Measurements from ENCODE around the gene PLEKHM3. TPM values are rescaled to one million over a fixed set of nuclear protein-coding genes. Genes with fewer than 3 reads are reported as not detected.
A peak's percentile ranks its signal among the peaks of the same experiment; 100 is the strongest.

The PLEKHM3 gene
- total RNA-seq, 4 donors from 2014 or later = 14.9 to 28.3 (median 21.0) TPM

DNA sequence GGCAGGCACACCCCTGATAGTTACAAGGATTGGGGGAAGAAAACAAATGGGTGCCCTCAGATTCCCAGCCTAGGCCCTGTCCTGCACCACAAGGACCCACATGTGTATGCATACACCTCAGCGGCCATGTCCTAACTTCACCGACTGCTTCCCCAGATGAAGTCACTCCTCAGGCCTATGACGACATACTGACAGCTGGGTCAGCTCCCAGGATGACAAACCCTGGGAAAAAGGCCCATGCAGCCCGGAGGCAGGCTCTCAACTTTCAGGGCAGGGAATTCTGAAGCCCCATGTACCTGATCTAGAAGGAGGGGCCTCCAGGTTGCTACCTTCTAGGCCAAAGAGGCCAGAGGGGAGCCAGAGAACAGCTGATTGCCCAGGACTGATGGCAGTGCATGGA is 11.0 kb upstream of the PLEKHM3 start:
- Histone ChIP-seq H3K4me1 (no peaks in the 10 kb centered on the region), H3K36me3 (no peaks in the 10 kb centered on the region), H3K27ac (no peak overlapping the region), H3K9me3 (no peaks in the 10 kb centered on the region), H3K27me3 (no peaks in the 10 kb centered on the region), H3K4me3 (no peak overlapping the region)
- DNase-seq (ENCODE audit: low spot score in 2 of 2) = no peak
- TF ChIP-seq, protein P1, sequence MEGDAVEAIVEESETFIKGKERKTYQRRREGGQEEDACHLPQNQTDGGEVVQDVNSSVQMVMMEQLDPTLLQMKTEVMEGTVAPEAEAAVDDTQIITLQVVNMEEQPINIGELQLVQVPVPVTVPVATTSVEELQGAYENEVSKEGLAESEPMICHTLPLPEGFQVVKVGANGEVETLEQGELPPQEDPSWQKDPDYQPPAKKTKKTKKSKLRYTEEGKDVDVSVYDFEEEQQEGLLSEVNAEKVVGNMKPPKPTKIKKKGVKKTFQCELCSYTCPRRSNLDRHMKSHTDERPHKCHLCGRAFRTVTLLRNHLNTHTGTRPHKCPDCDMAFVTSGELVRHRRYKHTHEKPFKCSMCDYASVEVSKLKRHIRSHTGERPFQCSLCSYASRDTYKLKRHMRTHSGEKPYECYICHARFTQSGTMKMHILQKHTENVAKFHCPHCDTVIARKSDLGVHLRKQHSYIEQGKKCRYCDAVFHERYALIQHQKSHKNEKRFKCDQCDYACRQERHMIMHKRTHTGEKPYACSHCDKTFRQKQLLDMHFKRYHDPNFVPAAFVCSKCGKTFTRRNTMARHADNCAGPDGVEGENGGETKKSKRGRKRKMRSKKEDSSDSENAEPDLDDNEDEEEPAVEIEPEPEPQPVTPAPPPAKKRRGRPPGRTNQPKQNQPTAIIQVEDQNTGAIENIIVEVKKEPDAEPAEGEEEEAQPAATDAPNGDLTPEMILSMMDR (IDR thresholded peaks at IDR 0.05) = no peak
- TF ChIP-seq EP300 (IDR thresholded peaks at IDR 0.05) (no peak), POLR2AphosphoS5 (IDR thresholded peaks at IDR 0.05) (no peak), POLR2A (IDR thresholded peaks at IDR 0.05) (no peak)
- 56% methylated on average over 4 of the region's 4 CpGs for WGBS

DNA sequence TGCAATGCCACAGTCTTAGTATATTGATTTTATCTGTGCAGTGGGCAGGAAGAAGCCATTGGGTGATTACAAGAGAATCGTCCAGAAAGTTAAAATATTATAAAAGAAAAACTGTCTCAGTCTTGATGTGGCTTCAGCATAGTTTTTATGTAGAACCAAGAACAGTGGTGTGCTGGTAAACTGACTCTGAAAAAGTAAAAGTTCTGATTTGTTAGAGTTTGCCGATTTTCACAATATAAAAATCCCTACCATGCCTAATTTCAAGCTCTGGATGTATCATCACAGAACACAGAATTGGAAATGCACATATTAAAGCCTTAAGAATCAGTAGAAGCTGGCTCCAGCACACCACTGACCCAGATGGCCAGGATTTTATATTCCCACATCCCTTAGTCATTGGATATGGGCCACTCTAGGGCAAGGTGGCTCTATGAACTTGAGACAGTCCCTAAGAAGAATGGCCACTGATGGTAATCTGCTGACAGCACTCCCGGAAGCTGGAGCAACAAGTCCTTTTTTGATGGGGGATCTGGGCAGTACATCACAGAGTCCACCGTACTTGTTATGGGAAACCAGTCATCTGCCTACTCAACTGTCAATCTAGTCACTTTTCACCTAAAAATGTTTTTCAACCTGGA is 9.3 kb upstream of the PLEKHM3 start:
- TF ChIP-seq POLR2A (IDR thresholded peaks at IDR 0.05) (no peak), POLR2AphosphoS5 (IDR thresholded peaks at IDR 0.05) (no peak), EP300 (IDR thresholded peaks at IDR 0.05) (no peak)
- TF ChIP-seq, protein P1 (IDR thresholded peaks at IDR 0.05) = no peak
- no peaks in the 10 kb centered on the region for H3K27me3 ChIP-seq
- H3K36me3 ChIP-seq = no peaks in the 10 kb centered on the region
- DNase-seq (ENCODE audit: low spot score in 2 of 2) = no peak
- H3K27ac ChIP-seq = no peak overlapping the region
- WGBS = 91% methylated on average over 4 of the region's 4 CpGs
- H3K9me3 ChIP-seq = no peaks in the 10 kb centered on the region
- H3K4me1 ChIP-seq = no peaks in the 10 kb centered on the region
- H3K4me3 ChIP-seq = no peak overlapping the region

DNA sequence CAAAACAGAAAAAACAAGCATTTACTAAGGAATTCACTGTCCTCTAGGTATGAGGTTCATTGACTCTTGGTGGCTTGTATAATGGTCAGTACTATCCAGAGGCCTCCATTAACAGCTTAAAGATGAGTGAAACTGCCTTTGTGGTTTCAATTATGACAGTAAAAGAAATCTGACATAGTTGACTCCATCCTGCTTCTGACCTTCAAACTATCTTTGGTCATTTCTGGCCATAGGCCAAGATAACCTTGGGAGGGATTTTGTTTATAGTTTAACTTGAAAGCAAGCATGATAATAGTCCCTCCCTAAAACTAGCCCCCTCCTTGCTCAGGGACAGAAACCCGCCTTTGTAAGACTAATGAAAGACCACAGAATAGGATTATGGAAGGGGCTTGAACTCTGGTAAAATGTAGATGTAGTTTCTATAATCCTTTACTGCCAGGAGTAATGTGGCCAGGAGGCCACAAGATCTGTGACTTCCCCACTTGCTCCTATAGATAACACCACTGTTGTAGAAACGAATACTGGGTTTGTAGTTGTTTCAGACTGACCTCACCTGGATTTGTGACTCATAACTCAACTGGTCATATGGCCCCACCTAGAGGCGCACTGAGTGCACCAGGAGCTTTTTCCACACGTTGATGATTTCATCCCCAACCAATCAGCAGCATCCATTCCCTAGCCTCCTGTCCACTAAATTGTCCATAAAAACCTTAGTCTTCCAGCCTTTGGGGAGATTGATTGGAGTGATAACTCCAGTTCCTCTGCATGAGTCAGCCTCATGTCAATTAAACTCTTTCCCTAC is 8.6 kb upstream of the PLEKHM3 start:
- no peaks in the 10 kb centered on the region for H3K27me3 ChIP-seq
- H3K27ac ChIP-seq = no peak overlapping the region
- 53% methylated on average over 4 of the region's 4 CpGs for WGBS
- DNase-seq (ENCODE audit: low spot score in 2 of 2) = no peak
- no peak overlapping the region for H3K4me3 ChIP-seq
- H3K9me3 ChIP-seq = no peaks in the 10 kb centered on the region
- no peaks in the 10 kb centered on the region for H3K36me3 ChIP-seq
- TF ChIP-seq POLR2A (IDR thresholded peaks at IDR 0.05) (no peak), EP300 (IDR thresholded peaks at IDR 0.05) (no peak), POLR2AphosphoS5 (IDR thresholded peaks at IDR 0.05) (no peak)
- TF ChIP-seq, protein P1 (IDR thresholded peaks at IDR 0.05) = peak in 1 of 2 donors; percentile 19
- no peaks in the 10 kb centered on the region for H3K4me1 ChIP-seq

DNA sequence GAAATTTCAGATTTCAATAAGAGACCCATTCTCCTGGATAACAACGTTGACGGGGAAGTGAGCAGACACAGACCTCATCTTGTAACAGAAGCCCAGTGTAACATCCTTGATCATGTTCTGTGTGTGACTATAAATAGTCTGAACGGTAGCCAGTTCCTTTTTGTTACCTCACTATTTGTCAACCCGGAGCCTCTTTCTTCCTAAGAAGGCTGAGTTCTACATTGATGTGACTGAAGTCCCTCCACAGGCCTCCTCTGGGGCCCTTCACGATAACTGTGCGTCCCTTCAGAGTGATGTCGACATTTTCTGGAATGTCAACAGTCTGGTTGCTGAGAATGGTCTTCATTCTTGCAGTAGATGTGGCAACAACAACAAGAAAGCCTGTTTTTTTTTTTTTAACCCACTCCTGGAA is 6.3 kb upstream of the PLEKHM3 start:
- H3K4me1 ChIP-seq = no peaks in the 10 kb centered on the region
- no peaks in the 10 kb centered on the region for H3K9me3 ChIP-seq
- WGBS = 55% methylated on average over 7 of the region's 7 CpGs
- no peaks in the 10 kb centered on the region for H3K36me3 ChIP-seq
- DNase-seq (ENCODE audit: low spot score in 2 of 2) = no peak
- H3K27me3 ChIP-seq = no peaks in the 10 kb centered on the region
- TF ChIP-seq, protein P1 (IDR thresholded peaks at IDR 0.05) = no peak
- H3K4me3 ChIP-seq = no peak overlapping the region
- no peak overlapping the region for H3K27ac ChIP-seq

DNA sequence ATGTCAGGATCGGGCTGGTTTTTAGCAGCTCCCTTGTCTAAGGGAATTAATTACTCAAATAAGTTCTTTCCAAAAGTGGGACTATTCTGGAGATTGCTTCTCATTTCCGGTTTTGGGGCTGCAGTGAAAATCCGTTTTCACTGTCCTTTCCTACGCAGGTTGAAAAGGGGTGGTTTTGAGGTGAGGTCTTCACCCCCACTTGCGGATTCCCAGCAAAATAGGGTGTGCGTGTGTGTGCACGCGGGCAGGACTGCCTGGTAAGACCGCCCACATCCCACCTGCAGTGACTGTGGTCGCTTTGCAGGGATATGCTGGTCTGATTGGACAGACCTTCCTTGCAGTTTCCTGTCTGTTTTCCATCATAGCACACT is 472 bp upstream of the PLEKHM3 start:
- WGBS = 20% methylated on average over 10 of the region's 10 CpGs
- H3K27ac ChIP-seq = peak overlapping the region; percentile 82
- DNase-seq (ENCODE audit: low spot score in 2 of 2) = no peak
- no peaks in the 10 kb centered on the region for H3K36me3 ChIP-seq
- TF ChIP-seq, protein P1 (IDR thresholded peaks at IDR 0.05) = no peak
- no peak for TF ChIP-seq EP300 (IDR thresholded peaks at IDR 0.05)
- H3K4me3 ChIP-seq = peak overlapping the region; percentile 66
- no peaks in the 10 kb centered on the region for H3K27me3 ChIP-seq
- H3K4me1 ChIP-seq = peaks cover 26% of the 10 kb centered on the region
- no peaks in the 10 kb centered on the region for H3K9me3 ChIP-seq
